Breast epithelium (tissue), 3 donors: Measurements from ENCODE around the gene RGS7.

Experiments
- POLR2A ChIP-seq: fragments of 450-650 bp; IDR thresholded peaks from one replicate; pipeline ENCODE4 v1.6.1; 2016; ENCODE audit warnings: antibody characterized with exemption, mild to moderate bottlenecking, moderate library complexity
- POLR2AphosphoS5 ChIP-seq, 3 donors: sonication (generic); formaldehyde crosslinking; IDR thresholded peaks; one replicate each; pipeline ENCODE4 v1.6.1; 2017; ENCODE audit warnings: antibody characterized with exemption in 3 of 3
- TF ChIP-seq, protein P1 (sequence below), 3 donors: fragments of 450-650 bp; IDR thresholded peaks; one replicate each; pipeline ENCODE4 v1.5.1; 2016 to 2017; ENCODE audit warnings: antibody characterized with exemption in 3 of 3, mild to moderate bottlenecking in 3 of 3, moderate library complexity in 3 of 3

DNA sequence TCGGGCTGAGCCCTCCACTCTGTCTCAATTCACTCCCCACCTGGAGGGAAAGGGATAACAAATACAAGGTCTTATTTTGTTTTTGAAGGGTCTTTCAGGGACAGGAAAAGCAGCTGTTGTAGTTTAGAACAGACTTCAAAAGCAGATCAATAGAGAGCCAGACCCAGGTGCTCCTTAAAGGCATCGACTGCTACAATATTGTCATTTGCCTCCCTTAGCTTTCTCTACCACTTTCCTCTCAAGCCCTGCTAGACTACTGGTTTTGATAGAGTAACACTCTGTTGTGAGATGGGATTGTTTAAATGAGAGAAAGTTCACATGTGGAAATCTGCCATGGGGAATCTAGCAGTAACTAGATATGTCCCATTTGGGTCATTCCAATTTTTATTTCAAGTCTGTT, 24.0 kb downstream of the RGS7 start:
- TF ChIP-seq, protein P1, sequence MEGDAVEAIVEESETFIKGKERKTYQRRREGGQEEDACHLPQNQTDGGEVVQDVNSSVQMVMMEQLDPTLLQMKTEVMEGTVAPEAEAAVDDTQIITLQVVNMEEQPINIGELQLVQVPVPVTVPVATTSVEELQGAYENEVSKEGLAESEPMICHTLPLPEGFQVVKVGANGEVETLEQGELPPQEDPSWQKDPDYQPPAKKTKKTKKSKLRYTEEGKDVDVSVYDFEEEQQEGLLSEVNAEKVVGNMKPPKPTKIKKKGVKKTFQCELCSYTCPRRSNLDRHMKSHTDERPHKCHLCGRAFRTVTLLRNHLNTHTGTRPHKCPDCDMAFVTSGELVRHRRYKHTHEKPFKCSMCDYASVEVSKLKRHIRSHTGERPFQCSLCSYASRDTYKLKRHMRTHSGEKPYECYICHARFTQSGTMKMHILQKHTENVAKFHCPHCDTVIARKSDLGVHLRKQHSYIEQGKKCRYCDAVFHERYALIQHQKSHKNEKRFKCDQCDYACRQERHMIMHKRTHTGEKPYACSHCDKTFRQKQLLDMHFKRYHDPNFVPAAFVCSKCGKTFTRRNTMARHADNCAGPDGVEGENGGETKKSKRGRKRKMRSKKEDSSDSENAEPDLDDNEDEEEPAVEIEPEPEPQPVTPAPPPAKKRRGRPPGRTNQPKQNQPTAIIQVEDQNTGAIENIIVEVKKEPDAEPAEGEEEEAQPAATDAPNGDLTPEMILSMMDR (IDR thresholded peaks at IDR 0.05): no peak
- TF ChIP-seq POLR2AphosphoS5 (IDR thresholded peaks at IDR 0.05) (no peak), POLR2A (no peak)
